Loucy (cell line): ENCODE measurements around the gene C1QTNF8.

Source experiments
- H2AFZ ChIP-seq: fragments of 200-600 bp; sonication (generic); 2 replicates; pipeline ENCODE4 v1.6.0; 2016; ENCODE audit warnings: antibody characterized with exemption, mild to moderate bottlenecking, low read length, moderate library complexity
- H3F3A ChIP-seq: fragments of 200-600 bp; 2 replicates; pipeline ENCODE4 v1.6.0; 2016; ENCODE audit warnings: antibody characterized with exemption, low read depth, mild to moderate bottlenecking
- H3K27me3 ChIP-seq: fragments of 200-600 bp; sonication (generic); 2 replicates; pipeline ENCODE4 v1.6.1; 2014; ENCODE audit warnings: low read length, mild to moderate bottlenecking; ENCODE audit not compliant: insufficient read depth, poor library complexity, severe bottlenecking
- H3K36me3 ChIP-seq: fragments of 200-600 bp; sonication (generic); 2 replicates; pipeline ENCODE4 v1.6.1; 2016; ENCODE audit warnings: low read length; ENCODE audit not compliant: insufficient read depth
- H3K4me1 ChIP-seq: fragments of 200-600 bp; sonication (generic); 2 replicates; pipeline ENCODE4 v1.5.1; 2014; ENCODE audit warnings: low read length, mild to moderate bottlenecking; ENCODE audit not compliant: insufficient read depth, poor library complexity, severe bottlenecking
- H3K4me2 ChIP-seq: fragments of 200-600 bp; sonication (generic); 2 replicates; pipeline ENCODE4 v1.6.0; 2014; ENCODE audit warnings: antibody characterized with exemption, low read length, low read depth, mild to moderate bottlenecking; ENCODE audit not compliant: poor library complexity, severe bottlenecking
- H3K4me3 ChIP-seq: fragments of 200-600 bp; sonication (generic); 2 replicates; pipeline ENCODE4 v1.5.1; 2014; ENCODE audit warnings: low read length, mild to moderate bottlenecking, mixed read lengths; ENCODE audit not compliant: poor library complexity, severe bottlenecking
- H3K79me2 ChIP-seq: fragments of 200-600 bp; sonication (generic); 2 replicates; pipeline ENCODE4 v1.6.1; 2014; ENCODE audit warnings: low read length; ENCODE audit not compliant: insufficient read depth
- H3K9ac ChIP-seq: fragments of 200-600 bp; sonication (generic); 2 replicates; pipeline ENCODE4 v1.6.0; 2014; ENCODE audit warnings: mild to moderate bottlenecking, low read depth, low read length, moderate library complexity; ENCODE audit not compliant: poor library complexity, severe bottlenecking
- H3K9me2 ChIP-seq: fragments of 200-600 bp; sonication (generic); replicated peaks from 2 replicates; pipeline ENCODE4 v1.6.1; 2016; ENCODE audit warnings: low read depth, low read length, mixed read lengths
- H3K9me3 ChIP-seq: fragments of 200-600 bp; sonication (generic); 2 replicates; pipeline ENCODE4 v1.6.1; 2014; ENCODE audit warnings: mild to moderate bottlenecking, antibody characterized with exemption, low read length, low read depth; ENCODE audit not compliant: insufficient read depth
- H4K20me1 ChIP-seq: fragments of 200-600 bp; sonication (generic); 2 replicates; pipeline ENCODE4 v1.6.0; 2014; ENCODE audit warnings: antibody characterized with exemption, low read length, mild to moderate bottlenecking; ENCODE audit not compliant: insufficient read depth, poor library complexity, severe bottlenecking
- EZH2phosphoT487 ChIP-seq: fragments of 200-600 bp; IDR thresholded peaks from 2 replicates; pipeline ENCODE4 v1.6.1; 2018; ENCODE audit warnings: antibody characterized with exemption, mild to moderate bottlenecking, moderate library complexity, borderline replicate concordance
- TF ChIP-seq, protein P1 (sequence below): fragments of 200-600 bp; sonication (generic); conservative IDR thresholded peaks from 2 replicates; pipeline ENCODE4 v1.5.1; 2014; ENCODE audit warnings: mild to moderate bottlenecking, antibody characterized with exemption, low read length

The C1QTNF8 gene

DNA sequence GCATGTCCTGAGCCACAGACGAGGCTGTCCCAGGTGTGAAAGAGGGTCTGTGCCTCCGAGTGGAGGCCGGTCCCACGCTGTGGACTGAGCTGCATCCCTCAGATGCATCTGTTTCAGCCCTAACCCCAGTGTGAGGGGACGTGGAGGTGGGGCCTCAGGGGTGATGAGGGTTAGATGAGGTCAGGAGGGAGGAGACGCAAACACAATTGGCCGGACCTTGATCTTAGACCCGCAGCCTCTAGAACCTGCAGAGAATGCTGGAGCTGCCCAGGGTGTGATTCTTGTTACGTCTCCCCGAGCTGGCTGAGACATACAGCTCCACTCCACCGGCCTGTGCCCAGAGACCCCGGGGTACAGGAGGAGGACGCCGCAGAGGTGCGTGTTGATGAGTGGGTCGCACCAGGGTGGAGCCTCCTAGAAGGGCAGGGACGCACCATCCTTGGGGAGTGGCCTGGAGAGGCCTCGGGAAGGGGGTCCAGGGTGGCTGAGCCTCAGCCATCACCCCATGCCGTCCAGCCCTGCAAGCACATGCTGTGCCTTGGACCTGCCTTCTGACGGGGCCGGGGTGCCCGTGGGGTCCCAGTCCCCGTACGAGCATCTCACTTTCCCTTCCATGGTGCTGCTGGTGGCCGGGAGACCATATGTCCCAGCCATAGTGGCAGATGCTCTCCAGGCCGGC, 16.6 kb upstream of the C1QTNF8 start:
- Histone ChIP-seq H3K9me2 (no peaks in the 10 kb centered on the region), H3K9ac (no peak overlapping the region), H4K20me1 (no peaks in the 10 kb centered on the region), H3K4me2 (no peak overlapping the region), H3K27me3 (no peaks in the 10 kb centered on the region), H3K4me3 (no peak overlapping the region), H3K9me3 (no peaks in the 10 kb centered on the region), H3K79me2 (no peaks in the 10 kb centered on the region), H3K4me1 (no peaks in the 10 kb centered on the region), H2AFZ (no peak overlapping the region), H3K36me3 (no peaks in the 10 kb centered on the region), H3F3A (no peaks in the 10 kb centered on the region)
- TF ChIP-seq EZH2phosphoT487 = no peak
- TF ChIP-seq, protein P1, sequence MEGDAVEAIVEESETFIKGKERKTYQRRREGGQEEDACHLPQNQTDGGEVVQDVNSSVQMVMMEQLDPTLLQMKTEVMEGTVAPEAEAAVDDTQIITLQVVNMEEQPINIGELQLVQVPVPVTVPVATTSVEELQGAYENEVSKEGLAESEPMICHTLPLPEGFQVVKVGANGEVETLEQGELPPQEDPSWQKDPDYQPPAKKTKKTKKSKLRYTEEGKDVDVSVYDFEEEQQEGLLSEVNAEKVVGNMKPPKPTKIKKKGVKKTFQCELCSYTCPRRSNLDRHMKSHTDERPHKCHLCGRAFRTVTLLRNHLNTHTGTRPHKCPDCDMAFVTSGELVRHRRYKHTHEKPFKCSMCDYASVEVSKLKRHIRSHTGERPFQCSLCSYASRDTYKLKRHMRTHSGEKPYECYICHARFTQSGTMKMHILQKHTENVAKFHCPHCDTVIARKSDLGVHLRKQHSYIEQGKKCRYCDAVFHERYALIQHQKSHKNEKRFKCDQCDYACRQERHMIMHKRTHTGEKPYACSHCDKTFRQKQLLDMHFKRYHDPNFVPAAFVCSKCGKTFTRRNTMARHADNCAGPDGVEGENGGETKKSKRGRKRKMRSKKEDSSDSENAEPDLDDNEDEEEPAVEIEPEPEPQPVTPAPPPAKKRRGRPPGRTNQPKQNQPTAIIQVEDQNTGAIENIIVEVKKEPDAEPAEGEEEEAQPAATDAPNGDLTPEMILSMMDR = no peak

DNA sequence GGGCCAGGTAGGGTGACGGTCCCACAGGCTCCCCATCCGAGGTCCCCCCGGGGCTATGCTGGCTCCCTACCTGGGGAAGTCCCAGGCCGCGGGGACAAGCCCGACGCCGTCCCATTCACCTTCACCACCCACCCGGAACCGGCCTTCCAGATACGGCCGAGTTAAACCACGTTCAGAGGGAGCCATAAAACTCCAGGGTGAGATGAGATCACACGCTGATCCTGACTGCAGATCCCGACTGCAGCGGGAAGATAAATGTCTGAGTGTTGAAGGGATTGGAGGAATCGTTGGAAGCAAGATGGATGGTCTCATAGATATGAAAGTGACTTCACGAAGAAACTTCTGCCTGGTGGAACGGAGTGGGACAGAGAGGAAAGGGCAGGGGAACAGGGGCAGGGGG, 13.6 kb upstream of the C1QTNF8 start:
- H3K36me3 ChIP-seq = no peaks in the 10 kb centered on the region
- H3K27me3 ChIP-seq = no peaks in the 10 kb centered on the region
- H3K9ac ChIP-seq = no peak overlapping the region
- no peak overlapping the region for H3K4me2 ChIP-seq
- no peak overlapping the region for H2AFZ ChIP-seq
- no peaks in the 10 kb centered on the region for H3F3A ChIP-seq
- TF ChIP-seq, protein P1 = no peak
- TF ChIP-seq EZH2phosphoT487 = no peak
- no peaks in the 10 kb centered on the region for H4K20me1 ChIP-seq
- H3K4me3 ChIP-seq = no peak overlapping the region
- no peaks in the 10 kb centered on the region for H3K9me3 ChIP-seq
- no peaks in the 10 kb centered on the region for H3K79me2 ChIP-seq
- H3K4me1 ChIP-seq = no peaks in the 10 kb centered on the region
- no peaks in the 10 kb centered on the region for H3K9me2 ChIP-seq

DNA sequence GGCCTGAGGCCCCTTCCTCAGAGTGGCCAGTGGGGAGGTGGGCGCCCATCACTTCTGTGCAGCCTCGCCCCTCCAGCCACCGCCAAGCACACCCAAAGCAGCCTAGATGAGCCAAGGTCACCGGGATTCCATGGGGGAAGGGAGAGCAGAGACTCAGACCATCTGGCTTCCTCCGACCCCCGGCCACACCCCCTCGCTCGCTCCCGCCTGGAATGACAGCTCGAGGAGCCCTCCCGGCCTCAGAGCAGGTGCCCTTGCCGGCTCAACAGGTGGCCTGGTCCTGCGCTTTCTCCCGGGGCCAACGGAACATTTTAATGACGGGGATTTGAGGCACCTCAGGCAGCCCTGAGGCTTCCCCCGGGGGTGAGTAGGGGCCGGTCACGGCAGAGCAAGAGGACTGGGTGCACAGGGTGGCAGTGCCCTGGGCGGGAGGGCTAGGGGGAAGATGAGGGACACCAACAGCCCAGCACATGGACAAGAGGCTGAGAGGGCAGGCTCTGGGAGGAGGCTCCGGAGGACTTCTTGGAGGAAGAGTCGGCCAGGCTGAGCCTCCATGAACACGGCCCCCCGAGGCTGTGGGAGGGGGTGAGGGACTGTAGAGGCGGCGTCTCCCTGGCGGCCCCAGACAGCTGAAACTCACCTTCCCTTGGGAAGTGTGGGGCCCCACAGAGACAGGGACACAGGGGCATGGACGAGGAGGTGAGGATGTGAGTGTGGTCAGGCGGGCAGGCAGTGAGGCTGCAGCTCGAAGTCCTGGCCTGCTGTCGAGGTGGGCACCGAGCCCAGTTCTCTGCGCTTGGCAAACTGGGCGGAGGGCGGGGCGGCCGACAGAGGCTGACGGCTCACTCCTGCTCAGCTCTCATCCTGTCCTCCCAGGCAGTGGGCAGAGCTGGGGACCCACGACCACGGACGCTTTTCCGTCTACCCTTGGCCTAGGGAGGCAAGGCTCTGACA, 12.5 kb upstream of the C1QTNF8 start:
- no peaks in the 10 kb centered on the region for H3K79me2 ChIP-seq
- no peak overlapping the region for H2AFZ ChIP-seq
- H3K9me3 ChIP-seq = no peaks in the 10 kb centered on the region
- no peaks in the 10 kb centered on the region for H3K27me3 ChIP-seq
- TF ChIP-seq, protein P1 = no peak
- no peak for TF ChIP-seq EZH2phosphoT487
- H3K4me3 ChIP-seq = no peak overlapping the region
- H3K36me3 ChIP-seq = no peaks in the 10 kb centered on the region
- H3K4me2 ChIP-seq = no peak overlapping the region
- H4K20me1 ChIP-seq = no peaks in the 10 kb centered on the region
- H3F3A ChIP-seq = no peaks in the 10 kb centered on the region
- no peak overlapping the region for H3K9ac ChIP-seq
- H3K9me2 ChIP-seq = no peaks in the 10 kb centered on the region
- no peaks in the 10 kb centered on the region for H3K4me1 ChIP-seq
